NCI-H1092 treated with DMSO at 0.1 percent for 48 hours (cell line): ENCODE results near the gene GSG1.
A peak's percentile ranks its signal among the peaks of the same experiment; 100 is the strongest.
"Not testable (repeated sequence)": the region's sequence is repeated elsewhere in the genome, so short reads cannot be mapped to it uniquely, and the experiment has no call there.

Experiments used
- DNase-seq: peaks from one replicate; lab custom pipeline; 2025; lab: John Stamatoyannopoulos, UW

GSG1 gene

DNA sequence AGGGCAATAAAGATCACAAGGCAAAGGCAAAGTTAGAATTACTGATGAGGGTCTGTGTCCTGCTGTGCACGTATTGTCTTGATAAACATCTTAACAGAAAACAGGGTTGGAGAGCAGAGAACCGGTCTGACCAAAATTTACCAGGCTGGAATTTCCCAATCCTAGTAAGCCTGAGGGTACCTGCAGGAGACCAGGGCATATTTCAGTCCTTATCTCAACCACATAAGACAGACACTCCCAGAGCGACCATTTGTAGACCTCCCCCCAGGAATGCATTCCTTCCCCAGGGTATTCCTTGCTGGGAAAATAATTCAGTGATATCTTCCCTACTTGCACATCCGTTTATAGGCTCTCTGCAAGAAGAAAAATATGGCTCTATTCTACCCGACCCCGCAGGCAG is 49.9 kb downstream of the GSG1 start:
- DNase-seq = not testable (repeated sequence)

DNA sequence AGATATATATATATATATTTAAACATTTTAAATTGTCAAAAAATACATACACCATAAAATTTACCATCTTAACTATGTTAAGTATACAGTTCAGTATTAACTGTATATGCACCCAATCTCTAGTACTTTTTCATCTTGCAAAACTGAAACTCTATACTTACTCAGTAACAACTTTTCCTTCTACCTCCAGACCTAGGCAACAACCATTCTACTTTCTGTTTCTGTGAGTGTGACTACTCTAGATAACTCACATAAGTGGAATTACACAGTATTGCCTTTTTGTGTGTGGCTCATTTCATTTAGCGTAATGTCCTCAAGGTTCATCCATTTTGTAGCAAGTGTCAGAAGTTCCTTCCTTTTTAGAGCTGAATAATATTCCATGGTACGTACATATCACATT is 51.0 kb downstream of the GSG1 start:
- no peak for DNase-seq

DNA sequence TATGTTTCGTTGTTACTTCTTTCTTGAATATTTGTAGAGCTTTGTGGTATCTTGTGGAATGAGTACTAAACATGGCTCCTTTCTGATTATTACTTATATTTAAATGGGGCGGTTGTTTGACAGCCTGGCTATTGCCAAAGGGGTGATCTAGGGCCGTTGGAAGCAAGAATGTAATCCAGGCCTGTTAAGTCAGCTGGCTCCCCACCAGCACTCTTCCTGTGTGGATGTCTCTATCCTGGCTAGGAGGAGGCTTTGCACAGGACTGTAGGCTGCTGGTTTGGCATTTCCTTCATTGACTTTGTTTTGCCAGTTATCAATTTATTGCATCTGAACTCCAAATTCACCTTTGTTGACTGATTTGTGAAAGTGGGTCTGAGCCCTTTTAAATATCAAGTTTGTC is 53.7 kb downstream of the GSG1 start:
- DNase-seq = no peak

DNA sequence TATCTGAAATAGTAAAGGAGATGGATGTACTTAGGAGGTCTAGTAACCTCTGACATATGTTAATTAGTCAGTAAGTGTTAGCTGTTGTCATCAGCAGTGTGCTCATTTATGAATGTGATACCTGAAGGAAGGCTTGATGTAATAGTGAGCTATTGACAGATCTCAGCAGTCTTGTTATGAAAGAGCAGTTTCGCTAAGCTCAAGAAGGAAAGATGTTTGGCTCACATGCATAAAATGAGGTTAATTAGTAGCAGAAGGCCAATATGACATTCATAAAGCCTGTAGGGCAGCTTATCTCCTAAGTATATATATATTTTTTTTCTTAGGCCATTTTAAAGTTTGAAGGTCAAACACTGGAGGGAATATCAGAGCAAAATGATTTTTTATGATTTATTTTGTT is 56.5 kb downstream of the GSG1 start:
- DNase-seq = no peak

DNA sequence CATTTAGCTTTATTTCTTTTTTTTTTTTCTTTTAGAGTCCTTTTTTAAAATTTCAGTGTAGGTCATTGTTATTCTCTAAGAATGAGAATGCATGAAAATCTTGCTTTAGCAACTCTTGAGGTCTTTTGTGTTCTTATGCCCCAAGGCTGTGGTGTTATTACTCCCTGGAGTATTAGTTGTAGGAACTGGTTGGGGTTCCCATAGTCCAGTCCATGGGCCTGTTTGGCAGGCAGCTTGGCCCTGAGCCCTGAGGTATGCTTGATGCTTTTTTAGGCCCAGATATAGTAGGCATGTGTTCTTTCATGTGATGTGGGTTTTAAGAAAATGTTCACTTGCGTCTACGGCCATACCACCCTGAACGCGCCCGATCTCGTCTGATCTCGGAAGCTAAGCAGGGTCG is 57.7 kb downstream of the GSG1 start:
- DNase-seq = no peak

DNA sequence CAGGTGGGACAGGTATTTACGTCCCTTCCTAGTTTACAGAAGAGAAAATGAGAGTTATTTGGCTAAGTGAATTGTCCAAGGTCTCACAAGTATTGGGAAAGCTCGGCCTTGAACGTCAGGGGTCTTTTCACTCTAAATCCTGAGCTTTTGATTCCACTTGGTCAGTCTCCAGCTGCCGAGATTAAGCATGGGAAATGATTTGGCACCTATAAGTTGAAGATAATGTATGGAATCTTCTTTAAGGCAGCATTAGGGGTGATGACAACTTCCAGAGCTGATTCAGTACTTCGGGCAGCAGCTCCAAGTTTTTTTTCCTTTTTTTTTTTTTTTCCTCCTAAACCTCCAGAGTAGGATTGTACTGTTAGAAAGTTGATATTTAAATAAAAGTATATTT is 58.6 kb downstream of the GSG1 start:
- no peak for DNase-seq

DNA sequence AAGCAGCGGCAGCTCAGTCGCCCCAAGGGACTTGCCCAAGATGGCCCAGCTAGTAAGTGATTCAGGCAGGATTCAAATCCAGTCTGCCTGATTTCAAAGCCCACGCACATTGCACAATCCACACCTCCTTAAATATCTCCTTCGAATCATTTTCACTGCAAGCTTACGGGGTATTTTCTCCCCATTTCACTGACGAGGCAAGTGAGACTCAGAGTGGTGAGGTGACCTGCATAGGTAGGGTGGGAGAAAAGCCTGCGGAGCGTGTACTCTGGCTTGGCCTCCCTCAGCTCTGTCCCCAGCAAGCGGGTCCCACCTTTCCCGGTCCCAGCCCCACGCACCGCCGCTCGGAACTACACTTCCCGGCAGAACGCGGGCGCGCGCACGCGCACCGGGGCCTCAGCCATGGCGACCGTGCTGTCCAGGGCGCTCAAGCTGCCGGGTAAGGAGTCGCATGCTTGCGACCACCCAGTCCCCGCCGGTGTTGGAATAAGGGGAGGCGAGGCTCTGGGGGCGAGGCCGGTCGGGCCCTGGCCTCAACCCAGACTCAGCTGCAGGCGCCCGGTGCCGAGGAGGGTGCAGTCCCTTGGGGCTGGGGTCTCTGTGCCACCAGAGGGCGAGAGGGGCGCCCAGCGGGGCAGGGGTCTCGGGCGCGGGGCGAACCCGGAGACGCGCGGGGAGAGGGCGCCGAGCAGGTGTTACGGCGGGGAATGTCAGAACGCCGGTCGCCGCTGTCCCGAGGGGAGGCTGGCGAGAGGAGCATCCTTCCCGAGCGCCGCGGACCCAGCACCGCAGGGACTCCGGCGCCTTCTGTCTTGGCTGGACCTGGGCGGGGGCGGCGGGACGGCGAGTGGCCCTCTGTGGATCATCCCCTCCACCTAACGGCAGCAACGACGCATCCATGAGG is 59.2 kb downstream of the GSG1 start, which contains the start of gene FAM234B:
TSS of gene FAM234B (plus strand) at position 380 of the 904 bp plus-strand sequence. CDS start at position 403, 23 bp downstream.
- peak; percentile 75 for DNase-seq

DNA sequence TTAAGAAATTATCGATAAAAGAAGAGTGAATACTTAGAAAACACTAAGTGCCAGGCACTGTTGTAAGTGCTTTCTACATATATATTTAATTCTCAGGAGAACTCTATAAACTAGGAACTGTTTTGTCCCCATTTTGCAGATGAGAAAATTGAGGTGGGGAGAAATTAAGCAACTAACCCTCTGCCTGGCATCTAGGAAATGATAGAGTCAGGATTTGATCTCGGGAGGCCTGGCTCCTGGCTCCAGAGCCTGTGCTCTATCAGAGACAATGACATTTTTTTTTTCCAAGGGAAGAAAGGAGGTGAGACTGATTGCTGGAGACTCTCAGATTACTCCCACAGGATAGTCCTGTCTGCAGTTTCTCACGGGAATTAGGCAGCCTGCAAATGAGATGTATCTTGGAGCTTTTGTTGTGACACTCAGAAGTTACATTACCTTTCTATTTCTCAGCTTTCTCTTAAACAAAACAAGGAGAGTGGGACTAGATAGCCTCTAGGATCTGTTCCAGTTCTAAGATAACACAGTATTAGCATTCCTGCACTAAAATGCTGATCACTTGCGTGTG is 60.7 kb downstream of the GSG1 start:
- DNase-seq = no peak

DNA sequence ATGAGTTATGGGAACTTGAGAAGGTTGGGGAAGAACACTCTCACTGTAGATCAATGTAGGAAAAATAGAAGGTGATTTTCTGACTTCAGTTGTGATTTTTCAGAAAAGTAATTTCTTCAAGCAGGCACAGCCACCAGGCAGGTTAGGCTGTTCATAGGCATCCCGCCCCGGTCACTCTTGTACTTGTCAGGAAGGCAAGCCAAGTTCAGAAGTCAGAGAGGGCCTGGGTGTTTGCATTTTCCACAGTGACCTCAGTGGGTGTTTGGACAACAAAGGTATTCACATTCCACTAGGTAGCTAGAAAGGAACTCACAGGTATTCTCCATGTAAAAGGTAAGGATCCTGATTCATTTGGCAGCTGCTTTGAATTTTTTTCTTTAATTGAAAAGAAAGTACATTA is 62.2 kb downstream of the GSG1 start:
- no peak for DNase-seq

DNA sequence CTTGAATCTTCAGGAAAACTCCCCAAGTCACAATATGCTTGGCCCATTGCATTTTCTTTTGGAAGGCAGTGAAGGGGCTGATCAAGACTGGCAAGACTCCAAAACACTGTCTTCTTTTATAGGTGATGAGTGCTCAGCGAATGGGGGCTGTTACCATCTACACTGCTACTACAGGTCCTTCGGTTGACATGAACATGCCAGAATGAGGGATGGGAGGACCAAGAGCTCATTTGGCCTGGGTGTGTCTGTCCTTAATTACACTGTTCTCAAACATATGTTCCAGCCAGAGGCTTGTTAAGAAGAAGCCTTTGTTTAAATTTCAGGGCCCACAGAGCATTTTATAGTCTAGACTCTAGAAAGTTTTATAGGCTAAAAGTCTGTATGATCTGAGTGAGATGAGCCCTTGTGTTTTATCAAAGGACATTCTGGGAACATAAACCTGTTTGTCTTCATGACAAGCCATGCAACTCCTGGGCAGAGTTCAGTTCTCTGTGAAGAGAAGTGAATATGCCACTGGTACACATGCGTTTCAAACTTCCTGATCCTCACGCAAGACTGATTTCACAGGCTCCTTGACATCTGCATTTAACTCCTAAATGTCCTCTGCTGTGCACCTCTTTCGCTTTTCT is 64.0 kb downstream of the GSG1 start:
- DNase-seq = no peak

DNA sequence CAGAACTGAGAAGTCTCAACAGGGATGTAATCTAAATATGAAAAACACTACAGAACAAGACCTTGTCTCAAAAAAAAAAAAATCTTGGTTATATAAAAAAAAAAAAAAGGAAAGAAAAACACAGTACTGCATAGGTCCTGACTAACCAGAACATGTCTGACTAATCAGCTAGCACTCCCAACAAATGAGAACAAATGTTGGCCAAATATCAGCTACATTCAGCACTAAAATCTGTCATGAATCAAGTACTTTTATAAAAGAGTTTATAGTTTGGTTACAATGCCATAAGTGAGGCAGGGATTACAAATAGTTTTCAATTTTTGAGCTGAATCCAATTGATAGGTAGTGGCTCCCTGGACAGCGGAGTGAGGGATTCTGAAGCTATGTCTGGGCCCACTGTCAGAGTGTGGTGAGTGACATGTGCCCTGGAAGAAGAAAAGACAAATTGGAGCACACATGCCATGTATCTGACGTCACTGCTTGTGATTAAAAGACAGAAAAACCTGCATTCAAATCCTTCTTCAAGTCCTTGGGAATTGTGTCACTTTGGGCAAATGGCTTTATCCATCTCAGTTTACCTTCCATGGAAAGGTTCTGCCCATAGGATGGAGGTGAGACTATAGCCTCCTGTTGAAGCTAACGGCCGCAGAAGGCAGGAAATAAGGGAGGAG is 64.8 kb downstream of the GSG1 start:
- DNase-seq = no peak

DNA sequence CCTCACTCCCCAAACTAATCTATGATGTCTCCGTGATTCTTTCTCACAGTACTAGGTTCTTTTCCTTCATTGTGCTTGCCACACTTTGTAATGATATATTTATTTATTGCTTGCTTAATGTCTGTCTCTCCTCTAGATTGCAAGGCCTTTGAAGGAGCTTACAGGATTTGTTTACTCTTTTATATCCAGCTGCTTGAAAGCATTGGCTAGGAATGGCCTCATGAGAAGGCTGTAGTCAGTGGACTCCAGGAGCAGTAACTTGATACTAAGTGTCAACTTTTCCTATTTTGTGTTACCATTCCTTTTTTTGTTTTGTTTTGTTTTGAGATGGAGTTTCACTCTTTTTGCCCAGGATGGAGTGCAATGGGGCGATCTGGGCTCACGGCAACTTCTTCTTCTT is 66.6 kb downstream of the GSG1 start:
- DNase-seq = no peak

DNA sequence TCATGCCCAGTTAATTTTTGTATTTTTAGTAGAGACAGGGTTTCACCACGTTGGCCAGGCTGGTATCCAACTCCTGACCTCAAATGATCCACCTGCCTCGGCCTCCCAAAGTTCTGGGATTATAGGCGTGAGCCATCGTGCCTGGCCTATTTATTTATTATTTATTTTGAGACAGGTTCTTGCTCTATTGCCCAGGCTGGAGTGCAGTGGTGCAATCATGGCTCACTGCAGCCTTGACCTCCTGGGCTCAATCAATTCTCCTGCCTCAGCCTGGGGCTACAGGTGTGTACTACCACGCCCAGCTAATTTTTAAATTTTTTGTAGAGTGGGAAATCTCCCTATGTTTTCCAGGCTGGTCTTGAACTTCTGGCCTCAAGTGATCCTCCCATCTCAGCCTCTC is 68.1 kb downstream of the GSG1 start:
- not testable (repeated sequence) for DNase-seq
